Activated T-cell treated with anti-CD3 and anti-CD28 coated beads for 4 hours (primary cell): Measurements from ENCODE around the gene HUNK.
"Not testable (repeated sequence)": the region's sequence is repeated elsewhere in the genome, so short reads cannot be mapped to it uniquely, and the experiment has no call there.

Source experiments
- DNase-seq: peaks from one replicate; pipeline ENCODE4 v3.0.0-alpha.2; 2020

Gene HUNK

DNA sequence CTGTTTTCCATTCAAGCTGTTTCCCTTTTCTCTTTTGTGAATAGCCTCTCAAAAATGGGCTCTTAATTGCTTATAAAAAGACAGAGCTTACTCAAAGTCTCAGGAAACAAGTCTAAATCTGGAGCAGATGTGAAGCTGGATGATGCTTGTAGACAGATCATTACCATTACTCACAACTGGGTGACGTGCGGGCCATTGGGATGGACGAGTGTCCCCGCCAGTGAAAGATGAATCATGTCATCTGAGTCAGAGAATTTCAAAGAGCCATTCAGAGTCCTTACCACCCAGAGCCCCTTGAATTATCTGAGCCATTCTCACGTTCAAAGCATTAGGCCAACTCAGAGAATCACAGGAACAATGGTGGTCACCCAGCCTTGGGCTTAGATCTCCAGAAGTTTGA, 134.6 kb downstream of the HUNK start:
- DNase-seq: no peak

GRCh38 chr21:32008714-32009113, 135.9 kb downstream of the HUNK start:
- no peak for DNase-seq

DNA sequence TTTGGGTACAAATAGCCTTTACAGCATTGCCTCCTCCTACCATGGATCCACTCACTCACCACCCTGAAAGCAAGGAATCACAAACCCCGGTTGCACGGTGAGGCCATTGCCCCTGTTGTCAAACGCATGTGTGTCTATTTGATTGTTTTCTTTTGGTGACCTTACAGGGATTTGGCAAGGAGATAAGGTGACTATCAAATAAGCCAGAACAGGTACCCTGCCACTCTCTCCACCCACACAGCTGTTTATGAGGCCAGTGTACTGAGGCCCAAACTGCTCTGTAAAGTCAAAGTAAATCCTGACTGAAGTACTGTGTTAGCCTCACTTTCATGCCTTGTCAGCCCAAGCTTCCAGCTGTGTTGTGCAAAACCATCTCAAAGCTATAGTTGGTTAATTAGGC, 136.4 kb downstream of the HUNK start:
- DNase-seq: no peak

DNA sequence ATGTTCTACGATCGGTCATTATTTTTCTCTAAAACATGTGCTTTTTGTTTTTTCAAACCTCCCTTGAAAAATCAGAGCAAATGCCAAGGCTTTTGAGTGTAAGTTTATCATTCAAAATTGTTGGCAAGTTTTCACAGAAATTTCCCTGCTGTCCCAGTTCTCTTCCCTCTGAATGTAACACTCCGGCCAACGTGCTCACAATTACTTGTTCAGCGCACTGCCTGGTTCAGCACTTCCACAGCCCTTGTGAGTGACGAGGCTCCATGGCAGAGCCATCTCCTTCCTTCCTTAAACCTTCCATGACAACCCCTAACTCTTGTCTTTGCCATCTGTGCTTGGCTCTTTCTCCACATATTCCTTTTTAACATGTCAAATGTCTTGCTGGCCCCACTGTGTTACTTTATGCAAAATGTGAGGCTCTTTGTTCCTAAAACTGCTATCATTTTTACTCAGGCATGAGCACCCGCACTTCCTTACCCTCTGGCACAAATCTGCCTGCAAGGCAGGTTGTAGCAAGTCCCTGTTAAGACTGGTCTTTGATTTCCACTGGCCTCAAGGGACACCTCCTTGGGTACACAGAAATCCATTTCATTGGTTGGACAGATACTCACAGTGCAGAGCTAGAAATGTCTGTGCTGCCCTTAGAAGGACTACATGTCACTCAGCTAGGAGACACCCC, 142.8 kb downstream of the HUNK start:
- DNase-seq: no peak

DNA sequence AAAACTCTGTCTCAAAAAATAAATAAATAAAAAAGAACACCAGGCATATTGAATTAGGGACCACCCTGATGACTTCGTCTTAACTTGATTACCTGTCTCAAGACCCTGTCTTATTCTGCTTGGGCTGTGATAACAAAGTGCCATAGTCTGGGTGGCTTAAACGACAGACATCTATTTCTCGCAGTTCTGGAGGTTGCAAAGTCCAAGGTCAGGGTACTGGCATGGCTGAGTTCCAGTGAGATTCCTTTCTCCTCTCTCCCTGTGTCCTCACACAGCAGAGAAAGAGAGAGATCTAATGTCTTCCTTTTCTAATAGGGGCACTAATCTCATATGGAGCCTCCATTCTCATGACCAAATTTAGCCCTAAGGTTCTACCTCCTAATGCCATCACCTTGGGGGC, 145.6 kb downstream of the HUNK start:
- DNase-seq: no peak

- no peak for DNase-seq
Measured at GRCh38 chr21:32020564-32020963, 147.7 kb downstream of the HUNK start.

GRCh38 chr21:32021319-32021994, 148.6 kb downstream of the HUNK start:
- no peak for DNase-seq

GRCh38 chr21:32022146-32022545, 149.3 kb downstream of the HUNK start:
- DNase-seq: no peak

DNA sequence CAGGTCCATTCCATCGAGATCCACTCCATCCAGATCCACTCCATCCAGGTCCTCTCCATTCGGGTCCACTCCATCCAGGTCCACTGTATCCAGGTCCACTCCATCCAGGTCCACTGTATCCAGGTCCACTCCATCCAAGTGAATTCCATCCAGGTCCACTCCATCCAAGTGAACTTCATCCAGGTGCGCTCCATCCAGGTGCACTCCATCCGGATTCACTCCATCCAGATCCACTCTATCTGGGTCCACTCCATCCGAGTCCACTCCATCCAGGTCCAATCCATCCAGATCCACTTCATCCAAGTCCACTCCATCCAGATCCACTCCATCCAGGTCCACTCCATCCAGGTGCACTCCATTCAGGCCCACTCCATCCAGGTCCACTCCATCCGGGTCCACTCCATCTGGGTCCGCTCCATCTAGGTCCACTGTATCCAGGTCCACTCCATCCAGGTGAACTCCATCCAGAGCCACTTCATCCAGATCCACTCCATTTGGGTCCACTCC, 157.4 kb downstream of the HUNK start:
- DNase-seq: no peak

GRCh38 chr21:32034850-32035249, 162.0 kb downstream of the HUNK start:
- no peak for DNase-seq

- no peak for DNase-seq
Measured at GRCh38 chr21:32035617-32036016, 162.8 kb downstream of the HUNK start.

- DNase-seq: no peak
Measured at GRCh38 chr21:32036756-32037155, 163.9 kb downstream of the HUNK start.

DNA sequence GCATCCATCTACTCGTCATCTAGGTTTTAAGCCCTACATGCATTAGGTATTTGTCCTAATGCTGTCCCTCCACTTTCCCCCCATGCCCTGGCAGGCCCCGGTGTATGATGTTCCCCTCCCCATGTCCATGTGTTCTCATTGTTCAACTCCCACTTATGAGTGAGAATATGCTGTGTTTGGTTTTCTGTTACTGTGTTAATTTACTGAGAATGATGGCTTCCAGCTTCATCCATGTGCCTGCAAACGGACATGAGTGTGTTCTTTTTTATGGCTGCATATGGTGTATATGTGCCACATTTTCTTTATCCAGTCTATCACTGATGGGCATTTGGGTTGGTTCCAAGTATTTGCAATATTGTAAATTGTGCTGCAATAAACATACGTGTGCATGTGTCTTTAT, 165.9 kb downstream of the HUNK start:
- DNase-seq: not testable (repeated sequence)

- no peak for DNase-seq
Measured at GRCh38 chr21:32043458-32043857, 170.6 kb downstream of the HUNK start.

DNA sequence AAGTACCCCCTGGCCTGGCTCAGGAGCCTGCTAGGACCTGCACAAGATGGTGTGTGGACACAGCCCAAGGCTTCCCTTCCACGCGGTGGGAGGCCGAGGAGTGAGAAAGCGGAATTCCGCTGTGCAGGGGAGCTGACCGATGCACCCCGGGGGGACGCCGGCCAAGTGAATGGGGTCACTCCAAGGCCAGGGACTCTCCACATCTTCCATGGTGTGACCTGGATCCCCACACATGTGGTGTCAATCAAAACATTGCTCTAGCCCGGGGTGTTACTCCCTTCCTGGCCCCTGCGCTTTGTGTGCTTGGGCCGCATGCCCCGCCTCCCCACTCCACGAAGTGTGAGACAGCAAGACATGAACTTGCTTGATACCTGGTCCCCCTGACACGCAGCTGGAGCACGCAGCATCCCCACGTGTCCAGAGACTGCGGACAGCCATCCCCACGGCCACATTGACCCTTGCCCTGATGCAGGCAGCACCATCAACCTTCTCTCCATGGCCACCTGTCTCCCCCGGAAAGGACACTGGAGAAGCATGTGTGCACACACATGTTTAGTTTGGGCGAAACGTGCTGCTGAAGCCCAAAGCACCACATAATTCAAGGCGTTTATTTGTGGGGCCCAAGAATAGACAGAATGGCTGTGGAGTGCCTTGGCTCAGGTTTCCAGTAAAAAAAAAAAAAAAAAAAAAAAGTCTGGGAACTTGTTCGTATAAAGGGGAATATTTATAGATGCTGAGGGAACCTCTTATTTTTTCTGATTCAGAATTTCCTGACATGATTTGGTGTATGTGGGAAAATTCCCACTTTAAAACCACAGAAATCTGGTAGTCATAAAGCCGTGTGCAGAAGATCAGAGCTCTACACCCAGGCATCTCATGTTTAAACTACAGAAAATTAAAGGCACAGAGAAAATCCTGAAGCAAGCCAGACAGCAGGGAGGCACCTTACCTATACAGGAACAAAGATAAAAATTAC, 171.7 kb downstream of the HUNK start:
- DNase-seq: no peak

GRCh38 chr21:32046191-32046590, 173.4 kb downstream of the HUNK start:
- DNase-seq: no peak

DNA sequence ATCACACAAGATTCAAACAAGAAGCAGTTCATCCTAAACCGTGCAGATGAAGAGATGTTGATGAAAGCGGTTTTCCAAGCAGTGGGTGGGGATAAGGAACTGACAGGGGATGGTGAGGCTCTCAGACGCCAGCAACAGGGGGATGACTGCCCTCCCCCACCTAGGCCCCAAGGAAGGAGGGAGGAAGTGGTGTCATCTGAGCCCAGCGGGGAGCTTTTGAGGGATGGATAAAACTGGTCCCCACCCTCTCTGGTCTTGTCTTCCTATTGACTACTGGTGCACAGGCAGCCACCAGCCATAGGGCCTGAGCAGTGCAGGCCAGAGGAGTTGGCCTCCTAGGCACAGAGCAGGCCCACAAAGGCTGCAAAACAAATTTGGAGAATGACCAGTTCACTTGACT, 175.5 kb downstream of the HUNK start:
- DNase-seq: no peak
